ENCODE results near the gene PAH. TPM values are rescaled to one million over a fixed set of nuclear protein-coding genes. Genes with fewer than 3 reads are reported as not detected.

PAH gene
- total and polyA plus RNA-seq, 2 of the 13 experiments (the other 11 are each of a cell fraction or from before 2014, with no cell fraction given), result 192 to 451 TPM

GRCh38 chr12:102885043-102885932 lies 31.8 kb downstream of the PAH start (continued):
- TF ChIP-seq ZNF644 (CRISPR knock-in tag; IDR thresholded peaks at IDR 0.05; ENCODE audit: low read depth), result peak; percentile 66
- TF ChIP-seq CEBPB (IDR thresholded peaks at IDR 0.05; ENCODE audit: borderline replicate concordance, low read depth, low read length), result peak; percentile 14; the same call in 1 of the 2 replicates
- TF ChIP-seq STAG1 (CRISPR knock-in tag; IDR thresholded peaks at IDR 0.05), result peak; percentile 1; the same call in 1 of the 2 replicates
- no peak for TF ChIP-seq TRIM24 (CRISPR knock-in tag; IDR thresholded peaks at IDR 0.05)
- no peak for TF ChIP-seq ZNF570 (CRISPR knock-in tag; IDR thresholded peaks at IDR 0.05; ENCODE audit: borderline replicate concordance)
- peak; percentile 97 for TF ChIP-seq MED13 (CRISPR knock-in tag; IDR thresholded peaks at IDR 0.05)
- no peak; the same call in 1 of the 2 replicates for TF ChIP-seq NCOA5 (CRISPR knock-in tag; IDR thresholded peaks at IDR 0.05)
- peak; percentile 93; the same call in 1 of the 2 replicates for TF ChIP-seq ZBTB7A (CRISPR knock-in tag; IDR thresholded peaks at IDR 0.05)
- no peak for TF ChIP-seq ZNF562 (CRISPR knock-in tag; IDR thresholded peaks at IDR 0.05; ENCODE audit: borderline replicate concordance)
- peak; percentile 97 for TF ChIP-seq MIXL1 (CRISPR knock-in tag; IDR thresholded peaks at IDR 0.05)
- TF ChIP-seq DMTF1 (CRISPR knock-in tag; IDR thresholded peaks at IDR 0.05), result no peak
- TF ChIP-seq ZKSCAN5 (CRISPR knock-in tag; IDR thresholded peaks at IDR 0.05), result no peak
- TF ChIP-seq ARNT2 (CRISPR knock-in tag; IDR thresholded peaks at IDR 0.05; ENCODE audit: low read depth), result 0 out of 2 replicates have a peak, but pooled peaks have one; percentile 38
- TF ChIP-seq ZNF382 (CRISPR knock-in tag; IDR thresholded peaks at IDR 0.05; ENCODE audit: borderline replicate concordance), result no peak
- TF ChIP-seq ZBTB1 (CRISPR knock-in tag; IDR thresholded peaks at IDR 0.05; ENCODE audit: borderline replicate concordance), result no peak
- no peak for TF ChIP-seq MTF1 (CRISPR knock-in tag; IDR thresholded peaks at IDR 0.05)
- TF ChIP-seq ZNF883 (CRISPR knock-in tag; IDR thresholded peaks at IDR 0.05; ENCODE audit: not compliant biosample characterization), result no peak
- peak; percentile 87 for TF ChIP-seq ZNF816 (CRISPR knock-in tag; IDR thresholded peaks at IDR 0.05; ENCODE audit: borderline replicate concordance)
- TF ChIP-seq CSRNP2 (CRISPR knock-in tag; conservative IDR thresholded peaks at IDR 0.05; ENCODE audit: low read depth), result no peak
- peak; percentile 36 to 71; a peak in 3 of 4 replicates for TF ChIP-seq NR2F1 (CRISPR knock-in tag; IDR thresholded peaks at IDR 0.05)
- no peak for TF ChIP-seq MZF1 (CRISPR knock-in tag; IDR thresholded peaks at IDR 0.05; ENCODE audit: borderline replicate concordance)

Measured in HepG2 (cell line).